Measurements from ENCODE around the gene CNPY1.
"Not testable (repeated sequence)": the region's sequence is repeated elsewhere in the genome, so short reads cannot be mapped to it uniquely, and the experiment has no call there.

CNPY1 gene

DNA sequence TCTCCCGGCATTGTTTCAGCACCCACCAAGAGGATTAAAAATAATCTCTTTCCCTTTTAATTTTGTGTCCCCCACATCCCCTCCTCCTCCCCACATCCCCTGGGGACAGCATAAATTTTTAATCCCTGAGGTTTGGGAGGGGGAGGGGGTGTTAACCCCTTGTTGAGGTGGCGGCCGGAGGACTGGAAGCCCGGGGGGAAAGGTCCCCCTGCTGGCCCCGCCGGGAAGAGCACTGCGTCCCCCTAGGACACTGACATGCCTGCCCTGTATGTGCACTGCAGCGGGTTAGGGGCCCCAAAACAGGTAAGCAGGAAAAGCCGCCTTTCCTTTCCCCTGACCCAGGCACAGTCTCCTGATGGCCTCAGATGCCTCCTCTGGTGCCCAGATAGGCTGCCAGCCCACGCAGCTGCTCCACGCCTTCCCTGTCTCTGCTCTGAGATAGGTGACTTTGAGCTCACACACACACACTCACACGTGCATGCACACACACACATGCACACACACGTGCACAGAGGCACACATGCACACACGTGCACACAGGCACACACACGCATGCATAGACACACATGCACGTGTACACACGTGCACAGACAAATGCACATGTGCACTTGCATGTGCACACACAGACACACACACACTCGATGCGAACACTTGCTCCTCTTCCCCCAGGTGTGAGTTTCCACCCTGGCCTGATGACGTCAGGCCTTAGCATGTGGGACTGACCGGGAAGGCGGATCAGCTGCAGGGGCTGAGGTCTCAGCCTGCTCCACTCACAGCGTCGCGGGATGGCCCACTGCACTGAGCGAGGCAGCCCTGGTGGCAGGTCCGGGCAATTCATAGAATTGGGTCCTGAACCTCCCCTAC lies 12.3 kb downstream of the CNPY1 start:
- FAIRE-seq (no peak), DNase-seq (ENCODE audit: low spot score) (no peak)

DNA sequence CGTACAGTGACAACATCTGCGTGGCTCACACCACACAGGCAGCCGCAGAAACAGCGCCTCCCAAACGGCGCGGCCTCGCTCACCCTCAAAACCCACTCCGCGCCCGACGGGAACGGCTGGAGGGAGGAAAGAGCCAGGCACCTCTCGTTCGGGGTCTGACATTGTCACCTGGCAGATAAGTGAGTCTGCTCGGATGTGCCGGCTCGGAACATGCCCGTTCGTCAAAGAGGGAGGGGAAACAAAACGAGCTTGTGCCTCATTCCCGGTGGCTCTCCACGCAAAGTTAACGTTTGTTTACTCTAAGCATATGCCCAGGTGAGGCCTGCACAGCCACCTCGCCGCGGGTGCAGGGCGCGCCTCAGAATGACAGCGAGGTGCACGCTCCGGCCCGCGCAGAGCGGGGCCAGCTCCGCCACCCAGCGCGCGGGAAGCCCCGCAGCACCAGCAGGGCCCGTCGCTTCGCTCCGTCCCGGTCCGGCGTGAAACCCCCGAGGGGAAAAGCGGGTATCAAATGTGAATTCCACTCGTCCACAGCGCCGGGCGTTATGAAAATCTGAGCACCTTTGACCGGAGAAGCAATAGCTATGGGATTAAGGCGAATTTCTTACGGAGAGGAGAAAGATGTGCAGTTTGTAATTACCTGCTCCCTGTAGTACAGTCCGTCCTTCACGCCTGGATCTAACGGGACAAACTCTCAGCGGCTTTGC lies 13.1 kb downstream of the CNPY1 start:
- DNase-seq (ENCODE audit: low spot score) (no peak), FAIRE-seq (no peak)

DNA sequence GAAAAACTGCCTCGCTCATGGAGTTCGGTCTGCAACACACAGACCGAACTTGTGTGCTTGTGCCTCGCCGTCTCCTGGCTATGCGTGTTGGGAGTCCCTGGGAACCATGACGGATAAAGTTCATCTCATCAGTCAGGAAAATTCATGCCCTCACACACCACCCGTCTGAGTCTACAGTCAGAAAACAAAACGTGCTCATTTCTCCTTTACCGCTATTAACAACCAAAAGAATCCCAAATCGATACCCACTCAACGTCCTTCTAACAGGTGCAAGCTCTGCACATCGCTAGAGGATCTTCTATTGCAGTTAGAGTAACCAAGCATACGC lies 13.6 kb downstream of the CNPY1 start:
- no peak for DNase-seq (ENCODE audit: low spot score)
- no peak for FAIRE-seq

DNA sequence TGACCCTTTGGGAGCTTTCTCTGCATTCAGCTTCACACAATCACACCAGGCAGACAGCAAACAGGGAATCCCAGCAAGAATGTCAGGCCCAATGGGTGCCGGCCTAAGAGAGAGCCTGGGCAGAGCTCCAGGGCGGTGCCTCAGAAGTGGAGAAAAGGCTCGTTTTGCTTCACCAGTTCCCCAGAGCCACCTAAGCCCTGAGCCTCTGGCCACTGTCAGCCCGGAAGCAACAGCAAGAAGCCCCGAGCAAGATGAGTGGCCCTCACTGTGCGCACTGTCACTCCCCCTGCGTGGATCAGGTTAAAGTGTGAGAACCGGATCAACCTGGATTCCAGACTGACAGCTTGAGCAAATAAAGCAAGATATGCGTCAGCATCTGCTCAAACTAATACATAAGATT lies 14.7 kb downstream of the CNPY1 start:
- FAIRE-seq (no peak), DNase-seq (ENCODE audit: low spot score) (no peak)

DNA sequence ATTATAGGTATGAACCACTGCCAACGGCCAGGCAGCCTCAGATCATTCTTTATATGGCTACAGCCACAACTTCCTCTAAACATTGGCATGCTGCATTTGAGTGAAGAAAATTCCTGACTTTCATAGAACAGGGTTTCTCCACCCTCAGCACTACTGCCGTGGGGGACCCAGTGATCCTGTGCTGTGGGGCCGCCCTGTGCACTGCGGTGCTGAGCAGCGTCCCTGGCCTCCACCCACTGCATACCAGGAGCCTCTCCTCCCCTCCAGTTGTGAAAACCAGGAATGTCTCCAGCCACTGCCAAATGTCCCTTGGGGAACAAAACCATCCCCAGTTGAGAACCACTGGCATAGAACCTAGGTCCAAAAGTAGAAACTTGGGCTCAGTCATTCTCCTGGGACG lies 15.8 kb downstream of the CNPY1 start:
- DNase-seq (ENCODE audit: low spot score): no peak
- no peak for FAIRE-seq

DNA sequence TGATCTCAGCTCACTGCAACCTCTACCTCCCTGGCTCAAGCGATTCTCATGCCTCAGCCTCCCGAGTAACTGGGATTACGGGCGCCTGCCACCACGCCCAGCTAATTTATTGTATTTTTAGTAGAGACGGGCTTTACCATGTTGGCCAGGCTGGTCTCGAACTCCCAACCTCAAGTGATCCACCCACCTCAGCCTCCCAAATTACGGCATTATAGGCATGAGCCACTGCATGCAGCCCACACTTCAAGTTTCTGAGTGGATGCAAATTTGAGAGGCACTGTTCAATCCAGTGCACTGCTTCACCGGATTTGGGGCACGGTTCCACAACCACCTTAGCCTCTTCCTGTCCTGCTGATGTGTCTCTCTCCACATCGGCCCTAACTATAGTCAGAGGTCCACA lies 16.5 kb downstream of the CNPY1 start:
- DNase-seq (ENCODE audit: low spot score) (no peak), FAIRE-seq (no peak)

DNA sequence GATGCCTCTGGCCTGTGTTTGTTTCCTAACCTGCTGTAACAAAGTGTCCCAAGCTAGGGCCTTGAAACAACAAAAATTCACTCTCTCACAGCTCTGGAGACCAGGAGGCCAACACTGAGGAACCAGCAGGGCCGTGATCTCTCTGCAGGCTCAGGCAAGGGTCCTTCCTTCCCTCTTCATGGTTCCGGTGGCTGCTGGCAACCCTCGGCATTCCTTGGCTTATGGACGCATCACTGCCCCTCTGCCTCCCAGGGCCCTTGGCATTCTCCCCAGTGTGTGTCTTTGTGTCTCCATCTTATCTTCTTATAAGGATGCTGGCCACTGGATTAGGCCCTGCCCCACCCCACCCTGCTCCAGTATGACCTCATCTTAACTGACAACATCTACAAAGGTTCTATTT lies 17.0 kb downstream of the CNPY1 start:
- FAIRE-seq (no peak), DNase-seq (ENCODE audit: low spot score) (no peak)

DNA sequence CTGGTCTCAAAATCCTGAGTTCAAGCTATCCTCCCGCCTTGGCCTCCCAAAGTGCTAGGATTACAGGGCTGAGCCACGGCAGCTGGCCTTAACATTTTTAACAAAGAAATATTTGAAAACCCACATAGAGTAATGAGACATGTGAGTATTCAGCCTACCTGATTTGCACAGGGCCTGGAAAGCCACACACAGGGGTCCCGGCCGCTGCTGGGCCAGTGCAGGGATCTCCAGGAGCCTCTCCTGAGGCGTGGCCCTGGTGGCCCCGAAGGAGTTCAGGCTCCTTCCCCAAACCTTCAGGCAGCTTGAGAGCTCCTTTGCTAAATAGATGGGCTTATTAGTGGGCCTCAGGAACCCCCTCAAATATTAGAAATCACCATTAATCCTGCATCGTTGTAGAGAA lies 18.7 kb downstream of the CNPY1 start:
- FAIRE-seq: no peak

DNA sequence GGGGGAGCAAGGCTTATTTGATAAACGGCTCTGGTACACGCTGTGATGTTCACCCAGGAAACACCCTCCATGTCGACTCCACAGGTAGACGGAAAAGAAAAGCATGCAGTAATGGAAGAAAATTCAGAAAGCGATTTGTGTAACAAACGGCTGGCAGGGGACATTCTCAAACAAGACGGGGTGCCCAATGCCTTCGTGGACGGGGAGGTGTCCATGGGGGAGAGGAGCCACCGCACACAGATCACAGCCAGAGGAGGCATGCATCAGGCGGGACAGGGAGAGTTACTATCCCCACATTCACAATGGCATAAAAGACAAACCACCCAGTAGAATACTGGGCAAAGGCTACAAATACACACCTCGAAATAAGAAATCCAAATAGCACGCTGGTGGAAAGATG lies 20.1 kb downstream of the CNPY1 start:
- FAIRE-seq (no peak), DNase-seq (ENCODE audit: low spot score) (no peak)

More for the DNA sequence above, 18.7 kb downstream of the CNPY1 start:
- DNase-seq (ENCODE audit: low spot score): no peak

DNA sequence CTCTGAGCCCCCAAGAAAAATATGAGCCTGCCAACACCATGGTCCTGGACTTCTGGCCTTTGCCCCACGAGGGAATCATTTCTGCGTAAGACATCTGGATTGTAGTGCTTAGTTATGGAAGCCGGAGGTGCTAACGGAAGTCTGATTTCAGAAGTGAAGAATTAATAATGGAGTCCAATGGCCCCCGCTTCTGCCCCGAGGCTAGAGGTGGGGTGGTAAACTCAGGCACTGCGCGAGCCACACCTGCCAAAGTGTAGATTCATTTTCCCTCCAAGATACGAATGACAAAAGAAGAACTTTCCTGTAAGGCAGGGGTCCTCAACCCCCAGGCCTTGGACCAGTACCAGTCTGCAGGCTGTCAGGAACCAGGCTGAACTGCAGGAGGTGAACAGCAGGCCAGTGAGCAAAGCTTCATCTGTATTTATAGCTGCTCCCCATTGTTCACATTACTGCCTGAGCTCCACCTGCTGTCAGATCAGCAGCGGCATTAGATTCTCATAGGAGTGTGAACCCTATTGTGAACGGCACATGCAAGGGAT lies 22.3 kb downstream of the CNPY1 start:
- FAIRE-seq: no peak
- no peak for DNase-seq (ENCODE audit: low spot score)

DNA sequence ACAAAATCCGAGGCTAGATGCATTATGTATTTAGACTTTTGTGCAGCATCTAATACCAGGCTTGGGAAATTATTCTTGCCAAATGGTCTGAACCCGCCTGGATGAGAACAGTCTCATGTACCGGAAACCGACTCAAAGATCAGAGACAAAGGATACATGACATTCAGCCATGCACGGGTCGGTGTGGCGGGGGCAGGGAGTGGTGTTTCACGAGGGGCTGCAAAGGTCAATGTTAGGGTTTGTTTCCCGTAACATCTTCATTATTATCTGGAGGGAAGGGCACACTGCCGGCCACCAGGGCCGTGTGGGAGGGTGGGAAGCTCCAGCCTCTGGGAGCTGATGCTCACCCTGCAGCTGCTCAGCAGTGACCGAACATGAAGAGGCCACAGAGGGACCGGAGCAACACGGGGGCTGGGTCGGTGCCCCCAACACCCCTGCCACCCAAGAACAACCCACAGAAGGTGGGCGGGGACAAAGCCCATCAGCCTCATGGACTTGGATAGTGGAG lies 23.1 kb downstream of the CNPY1 start:
- DNase-seq (ENCODE audit: low spot score) (no peak), FAIRE-seq (no peak)

DNA sequence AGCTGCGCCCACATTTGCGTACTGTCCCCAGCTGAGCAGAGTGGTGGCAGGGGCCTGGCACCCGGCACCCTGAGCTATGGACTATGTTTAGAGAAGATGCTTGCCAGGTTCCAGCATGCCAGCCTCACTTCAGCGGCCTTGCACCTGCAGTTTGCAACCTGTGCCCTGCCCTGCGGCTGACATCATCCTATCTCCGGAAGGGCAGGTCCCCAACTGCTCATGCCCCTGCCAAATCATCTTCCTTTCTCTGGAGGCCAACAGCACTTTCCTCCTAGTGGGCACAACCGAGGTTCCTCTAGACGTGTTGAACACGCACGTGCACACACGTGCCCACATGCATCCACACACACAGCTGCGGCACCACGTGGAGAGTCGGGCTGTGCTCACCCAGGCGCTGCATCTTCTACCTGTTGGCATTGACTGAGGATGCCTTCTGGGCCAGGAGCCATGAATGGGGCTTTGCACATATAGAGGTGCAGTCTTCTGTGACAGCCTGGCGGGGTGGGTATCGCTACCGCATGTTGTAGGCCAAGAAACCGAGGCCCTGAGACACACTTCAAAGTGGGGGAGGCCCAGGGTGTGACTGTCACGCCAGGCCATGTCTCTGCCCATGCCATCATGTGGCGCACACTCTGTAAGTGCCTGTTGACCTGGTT lies 24.5 kb downstream of the CNPY1 start:
- no peak for FAIRE-seq
- no peak for DNase-seq (ENCODE audit: low spot score)

DNA sequence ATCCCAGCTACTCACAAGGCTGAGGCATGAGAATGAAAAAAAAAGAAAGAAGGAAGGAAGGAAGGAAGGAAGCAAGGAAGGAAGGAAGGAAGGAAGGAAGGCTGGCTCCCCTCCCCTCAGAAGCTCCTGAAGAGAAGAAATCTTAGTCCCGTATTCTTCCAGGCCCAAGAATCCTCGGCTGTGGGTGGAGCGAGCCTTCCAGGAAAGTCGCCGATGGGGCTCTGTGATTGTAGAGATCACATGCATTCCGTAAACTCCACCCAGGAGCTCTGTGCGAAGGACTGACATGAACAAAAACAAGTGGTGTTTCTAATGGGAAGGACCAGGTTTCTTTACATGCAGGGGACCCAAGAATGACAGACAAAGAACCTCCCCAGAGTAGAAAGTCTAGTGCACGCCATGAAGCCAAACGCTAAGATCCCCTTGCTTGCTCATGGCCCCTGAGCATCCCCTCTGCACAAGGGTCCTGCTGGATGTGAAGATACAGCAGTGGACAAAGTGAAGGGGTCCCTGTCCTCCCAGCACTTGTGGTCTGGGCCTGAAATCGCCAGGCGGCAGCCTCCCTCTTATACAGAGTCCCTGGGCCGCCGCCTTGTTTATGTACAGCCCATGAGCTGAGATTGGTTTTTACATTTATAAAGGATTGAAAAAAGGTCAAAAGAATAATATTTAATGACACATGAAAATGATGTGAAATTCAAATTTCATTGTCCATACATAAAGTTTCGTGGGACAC lies 25.2 kb downstream of the CNPY1 start:
- no peak for FAIRE-seq
- no peak for DNase-seq (ENCODE audit: low spot score)

DNA sequence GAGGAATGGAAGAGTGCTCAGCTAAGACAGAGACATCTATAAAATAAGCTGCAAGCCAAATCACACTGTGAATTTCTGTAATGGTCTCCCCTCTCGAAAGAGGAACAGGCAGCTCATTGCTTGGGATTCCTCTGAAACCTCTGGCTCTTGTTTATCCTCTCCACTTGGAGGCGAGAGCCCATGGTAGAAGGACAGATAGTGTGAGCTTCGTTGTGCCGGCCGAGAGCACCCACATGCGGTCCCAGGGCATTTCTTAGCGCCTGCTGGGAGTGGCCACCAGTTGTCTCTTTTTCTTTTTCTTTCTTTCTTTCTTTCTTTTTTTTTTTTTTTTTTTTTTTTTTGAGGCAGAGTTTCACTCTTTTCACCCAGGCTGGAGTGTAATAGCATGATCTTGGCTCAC lies 26.2 kb downstream of the CNPY1 start:
- no peak for FAIRE-seq
- DNase-seq (ENCODE audit: low spot score): no peak

DNA sequence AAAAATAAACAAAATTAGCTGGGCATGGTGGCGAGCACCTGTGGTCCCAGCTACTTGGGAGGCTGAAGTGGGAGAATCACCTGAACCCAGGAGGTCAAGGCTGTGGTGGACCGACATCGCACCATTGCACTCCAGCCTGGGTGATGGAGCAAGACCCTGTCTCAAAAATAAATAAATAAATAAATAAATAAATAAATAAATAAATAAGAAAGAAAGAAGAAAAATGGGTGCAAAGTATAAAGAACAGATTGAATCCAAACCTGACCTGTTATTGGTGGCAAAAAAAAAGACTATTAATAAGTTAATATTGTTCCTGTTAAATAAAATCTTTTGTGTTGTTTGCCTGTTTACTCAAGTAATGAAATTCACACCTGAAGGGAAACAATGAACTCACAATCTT lies 27.0 kb downstream of the CNPY1 start:
- DNase-seq (ENCODE audit: low spot score); FAIRE-seq: not testable (repeated sequence)

DNA sequence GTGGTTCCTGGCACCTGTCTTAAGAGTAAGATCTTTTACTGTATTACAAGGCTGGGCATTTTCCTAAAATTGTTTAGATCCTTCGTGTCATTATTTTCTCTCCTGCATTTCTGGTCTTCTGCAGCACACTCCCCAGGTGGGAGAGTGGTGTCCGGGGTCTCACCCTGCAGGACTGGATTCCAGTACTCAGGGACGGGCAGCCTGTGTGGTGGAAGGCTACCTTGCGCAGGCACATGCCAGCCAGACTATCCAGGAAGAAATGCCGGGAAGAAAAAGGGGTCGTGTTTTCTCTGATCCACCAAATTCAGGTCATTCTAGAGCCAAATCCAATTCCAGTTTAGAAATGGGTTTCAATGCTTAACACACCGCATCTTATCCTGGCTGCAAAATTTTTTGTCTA lies 27.7 kb downstream of the CNPY1 start:
- no peak for FAIRE-seq
- no peak for DNase-seq (ENCODE audit: low spot score)

DNA sequence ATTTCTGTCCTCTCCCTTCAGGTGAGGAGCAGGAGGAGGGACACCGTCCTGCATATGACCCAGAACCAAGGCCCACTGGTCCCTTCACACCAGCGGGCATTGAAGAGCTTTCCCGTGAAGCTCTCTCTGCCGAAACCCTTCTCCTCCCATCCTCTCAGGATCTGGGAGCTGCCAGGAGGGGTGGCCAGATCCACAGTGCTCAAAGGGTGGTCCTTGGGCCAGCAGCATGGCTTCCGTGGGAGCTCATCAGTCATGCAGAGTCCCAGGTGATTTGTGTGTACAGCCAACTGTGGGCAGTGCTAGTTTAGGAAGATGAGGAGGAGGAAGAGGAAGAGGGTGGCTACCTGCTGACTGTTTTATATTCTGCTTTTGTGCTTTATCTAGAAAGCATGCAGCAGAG lies 28.4 kb downstream of the CNPY1 start:
- no peak for FAIRE-seq
- DNase-seq (ENCODE audit: low spot score): no peak

DNA sequence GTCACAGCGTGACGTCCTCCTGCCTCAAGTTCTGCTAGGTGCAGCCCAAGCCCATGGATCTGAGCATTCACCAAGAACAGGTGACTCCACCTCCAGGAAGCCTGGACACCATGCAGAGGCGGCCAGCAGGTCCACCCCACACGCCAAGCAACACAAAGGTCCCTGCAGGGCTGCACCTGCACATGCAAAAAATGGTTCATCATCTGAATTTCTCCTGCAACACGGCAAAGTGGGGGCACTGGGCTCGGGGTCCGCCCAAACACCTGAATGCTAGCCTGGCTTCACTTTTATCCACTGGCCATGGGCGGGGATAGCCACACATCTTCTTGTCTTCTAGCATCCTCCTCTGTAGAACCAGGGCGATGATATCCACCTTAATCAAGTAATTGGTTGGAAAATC lies 28.9 kb downstream of the CNPY1 start:
- DNase-seq (ENCODE audit: low spot score): no peak
- FAIRE-seq: no peak

DNA sequence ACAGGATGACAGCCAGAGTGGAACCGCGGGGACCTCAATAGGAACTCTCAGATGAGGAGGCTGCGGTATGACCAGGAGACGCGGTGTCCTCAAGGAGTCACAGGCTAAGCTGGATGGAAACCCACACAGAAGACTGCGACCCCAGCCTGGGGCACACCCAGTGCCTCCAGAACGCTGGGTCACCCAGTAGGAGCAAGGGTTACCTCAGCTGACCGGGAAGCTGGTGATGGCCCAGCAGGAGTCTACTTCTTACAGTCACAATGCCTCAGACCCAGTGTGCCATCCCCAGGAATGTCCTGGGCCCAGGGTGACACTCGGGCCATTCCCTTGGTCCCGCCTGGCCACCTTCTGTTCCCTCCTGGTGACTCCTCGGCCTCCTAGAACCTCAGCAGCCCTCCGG lies 29.9 kb downstream of the CNPY1 start:
- DNase-seq (ENCODE audit: low spot score): no peak

DNA sequence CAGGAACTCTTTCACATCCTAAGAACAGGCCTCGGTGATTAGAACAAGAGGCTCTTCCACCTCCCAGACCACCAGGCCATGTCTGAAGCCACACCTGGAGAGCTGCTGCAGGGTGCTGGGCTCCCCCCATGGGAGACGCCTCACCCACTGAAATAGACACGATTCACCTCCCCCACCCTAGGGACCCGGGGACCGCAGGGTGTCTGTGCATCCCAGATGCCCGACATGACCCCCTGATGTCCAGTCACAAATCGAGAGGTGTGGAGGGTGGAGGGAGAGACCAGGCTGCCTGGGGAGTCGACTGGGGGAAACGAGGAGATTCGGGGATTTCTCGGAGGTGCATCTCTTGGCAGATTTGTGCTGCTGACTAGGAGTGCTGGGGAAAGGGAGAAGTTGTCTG lies 31.0 kb downstream of the CNPY1 start:
- no peak for FAIRE-seq

More for the DNA sequence above, 29.9 kb downstream of the CNPY1 start:
- no peak for FAIRE-seq

DNA sequence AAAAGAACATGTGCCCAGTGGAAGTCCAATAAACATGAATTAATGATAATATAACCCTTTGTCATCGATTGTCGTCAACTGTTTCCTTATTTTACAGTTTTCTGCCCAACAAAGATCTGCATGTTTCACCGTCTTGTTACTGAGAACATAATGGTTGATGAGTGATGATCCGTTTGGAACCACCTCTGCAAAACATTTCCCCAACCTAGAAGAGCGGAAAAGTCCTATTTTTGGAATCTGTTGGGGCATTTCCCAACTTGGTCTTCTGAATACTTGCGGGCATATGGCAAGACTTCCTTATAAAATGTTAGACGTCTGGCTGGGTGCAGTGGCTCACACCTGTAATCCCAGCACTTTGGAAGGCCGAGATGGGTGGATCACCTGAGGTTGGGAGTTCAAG lies 32.1 kb downstream of the CNPY1 start:
- FAIRE-seq: no peak

More for the DNA sequence above, 31.0 kb downstream of the CNPY1 start:
- DNase-seq (ENCODE audit: low spot score): no peak

More for the DNA sequence above, 32.1 kb downstream of the CNPY1 start:
- DNase-seq (ENCODE audit: low spot score): no peak
